GM12878 (cell line): ENCODE data around the gene ECT2L. TPM values are rescaled to one million over a fixed set of nuclear protein-coding genes. Genes with fewer than 3 reads are reported as not detected.

Experiments
- ATAC-seq: fragments of 200-7000 bp; cut with Tn5 transposase; 3 replicates; pipeline ENCODE4 v1.9.1; 2020; ENCODE audit warnings: mild to moderate bottlenecking, moderate library complexity
- BruUV-seq: library from RNA; stranded (reverse); fragments of 400-500 nt; replicated peaks from 2 replicates; lab custom pipeline; 2021; lab: Mats Ljungman, UMichigan
- CTCF ChIA-PET: fragments of 300-600 bp; sonication (Branson Sonifier 250); formaldehyde crosslinking; extraction: SDS; loops from one replicate; lab custom pipeline; 2021; ENCODE audit warnings: inconsistent platforms; lab: Yijun Ruan, JAX
- POLR2A ChIA-PET: fragments of 350-600 bp; formaldehyde crosslinking; extraction: SDS; loops from one replicate; lab custom pipeline; 2021; ENCODE audit warnings: inconsistent platforms; lab: Charles Lee
- RAD21 ChIA-PET: fragments of 300-600 bp; sonication (Branson Sonifier 250); formaldehyde crosslinking; loops from one replicate; lab custom pipeline; 2023; ENCODE audit warnings: antibody characterized with exemption; ENCODE audit not compliant: unreplicated experiment; lab: Charles Lee
- SMC1A ChIA-PET: fragments of 300-600 bp; sonication (Branson Sonifier 250); formaldehyde crosslinking; loops from one replicate; lab custom pipeline; 2023; ENCODE audit not compliant: unreplicated experiment, uncharacterized antibody; lab: Charles Lee
- DNase-seq: peaks from one replicate; pipeline ENCODE4 v3.0.0-alpha.2; 2011; ENCODE audit warnings: low read depth, low spot score
- FAIRE-seq: peaks from 3 replicates; lab custom pipeline; 2011; peaks lifted over from hg19 to GRCh38; lab: Jason Lieb, UNC
- H2AFZ ChIP-seq: 2 replicates; pipeline ENCODE4 v1.6.0; 2011; ENCODE audit warnings: low read depth, low read length, control low read depth; ENCODE audit not compliant: control insufficient read depth
- H3K27ac ChIP-seq: 2 replicates; pipeline ENCODE4 v1.5.1; 2011; ENCODE audit warnings: control low read depth; ENCODE audit not compliant: control insufficient read depth, insufficient read depth
- H3K27me3 ChIP-seq, 2 experiments: replicated peaks in 1 of 2; 2 replicates each; pipeline versions ENCODE4 v1.6.0 to v1.6.1; 2011; ENCODE audit warnings: low read length in 1 of 2; ENCODE audit not compliant: control insufficient read depth in 2 of 2, insufficient read depth in 2 of 2
- H3K36me3 ChIP-seq, 2 experiments: 2 replicates each; pipeline ENCODE4 v1.5.1; 2011; ENCODE audit warnings: low read length in 1 of 2; ENCODE audit not compliant: control insufficient read depth in 2 of 2, insufficient read depth in 2 of 2
- H3K4me1 ChIP-seq: 2 replicates; pipeline ENCODE4 v1.6.1; 2011; ENCODE audit warnings: mild to moderate bottlenecking, low read length, moderate library complexity, mixed read lengths; ENCODE audit not compliant: control insufficient read depth, insufficient read depth
- H3K4me2 ChIP-seq: 2 replicates; pipeline ENCODE4 v1.6.0; 2011; ENCODE audit warnings: control low read depth; ENCODE audit not compliant: control insufficient read depth, insufficient read depth
- H3K4me3 ChIP-seq: fragments of 200-600 bp; sonication (generic); 2 replicates; pipeline ENCODE4 v1.5.1; 2016
- H3K79me2 ChIP-seq: 2 replicates; pipeline ENCODE4 v1.6.0; 2011; ENCODE audit warnings: low read length; ENCODE audit not compliant: control insufficient read depth, insufficient read depth
- H3K9ac ChIP-seq: 2 replicates; pipeline ENCODE4 v1.8.0; 2011; ENCODE audit warnings: low read length, control low read depth, mixed read lengths; ENCODE audit not compliant: control insufficient read depth, insufficient read depth
- H3K9me3 ChIP-seq: replicated peaks from 3 replicates; pipeline ENCODE4 v1.5.1; 2011; ENCODE audit warnings: mild to moderate bottlenecking, low read length; ENCODE audit not compliant: control insufficient read depth, insufficient read depth
- H4K20me1 ChIP-seq: 2 replicates; pipeline ENCODE4 v1.6.0; 2011; ENCODE audit not compliant: control insufficient read depth, insufficient read depth
- FOXM1 ChIP-seq: IDR thresholded peaks from 2 replicates; pipeline ENCODE4 v1.6.1; 2012; ENCODE audit warnings: low read depth, mild to moderate bottlenecking, inconsistent platforms, low read length, moderate library complexity
- NFYB ChIP-seq: IDR thresholded peaks from 2 replicates; pipeline ENCODE4 v1.6.1; 2011; ENCODE audit warnings: low read depth, mild to moderate bottlenecking, low read length, improper control_type of control experiment, moderate library complexity; ENCODE audit not compliant: insufficient read depth
- NR2F1 ChIP-seq: fragments of 450-650 bp; conservative IDR thresholded peaks from 2 replicates; pipeline ENCODE4 v1.6.1; 2017; ENCODE audit warnings: mild to moderate bottlenecking
- PAX5 ChIP-seq: IDR thresholded peaks from 2 replicates; pipeline ENCODE4 v1.6.1; 2011; ENCODE audit warnings: low read depth, low read length, borderline replicate concordance
- RELA ChIP-seq: fragments of 450-650 bp; IDR thresholded peaks from 2 replicates; pipeline ENCODE4 v1.8.0; 2014; ENCODE audit warnings: borderline replicate concordance; ENCODE audit not compliant: partially characterized antibody
- SKIL ChIP-seq: fragments of 450-650 bp; IDR thresholded peaks from 2 replicates; pipeline ENCODE4 v1.6.1; 2017; ENCODE audit warnings: mild to moderate bottlenecking, low read depth, inconsistent platforms; ENCODE audit not compliant: poor library complexity, severe bottlenecking
- ZNF217 ChIP-seq: fragments of 450-650 bp; IDR thresholded peaks from 2 replicates; pipeline ENCODE4 v1.6.1; 2017; ENCODE audit warnings: antibody characterized with exemption, mild to moderate bottlenecking
- WGBS: methylation state at CpG from one replicate; pipeline ENCODE4 v1.1.6; 2016; ENCODE audit warnings: low lambda C conversion rate; ENCODE audit not compliant: insufficient replicate concordance, insufficient coverage; ENCODE audit errors: missing lambda C conversion rate; 5-methylcytosine and 5-hydroxymethylcytosine counted together
- in situ Hi-C: fragments of 300-500 bp; cut with MboI; formaldehyde crosslinking; loops from 9 replicates; pipeline ENCODE4 v1.14.3; 2018; ENCODE audit warnings: mixed read lengths
- intact Hi-C: fragments of 100-400 bp; cut with micrococcal nuclease; formaldehyde crosslinking; loops from one replicate; pipeline ENCODE4 v1.14.2; 2022; ENCODE audit not compliant: unreplicated experiment
- polyA plus RNA-seq, 11 experiments: library from polyadenylated mRNA; depleted of rRNA in 4 of 11; unstranded in 6 of 11; stranded (reverse) in 5 of 11; fragments of >200 nt; fragmentation: Nextera tagmentation in 4 of 11; fragmentation: Illumina TruSeq in 1 of 11; extraction: Ambion mirVana in 4 of 11; extraction: Trizol in 1 of 11; gene quantifications; 1 replicate in 1 of 11; 2 replicates in 10 of 11; pipeline versions ENCODE4 v1.2.1 to v1.2.3, GENCODE V29; 2011 to 2016; ENCODE audit warnings: inconsistent platforms in 2 of 11, missing spikeins in 2 of 11, low read depth in 1 of 11
- total RNA-seq, 4 experiments: library from RNA; depleted of rRNA in 3 of 4; stranded (reverse); fragments of >200 nt in 3 of 4; fragmentation: Illumina TruSeq in 1 of 4; extraction: Trizol in 1 of 4; gene quantifications; 2 replicates each; pipeline versions ENCODE4 v1.2.1 to v1.2.3, GENCODE V29; 2013 to 2021

Gene ECT2L
- total and polyA plus RNA-seq, 10 of the 15 experiments (the other 5 are each of a cell fraction or from before 2014, with no cell fraction given): 0.05 to 0.09 TPM; not detected in 8

- no TSS peak for BruUV-seq
- Histone ChIP-seq H3K27me3 (no peaks in the 10 kb centered on the region), H3K4me3 (no peak overlapping the region), H3K79me2 (peaks cover 2% of the 10 kb centered on the region; the same call in 1 of the 2 replicates), H3K36me3 (no peaks in the 10 kb centered on the region), H4K20me1 (no peaks in the 10 kb centered on the region), H3K27ac (no peak overlapping the region), H3K9me3 (no peaks in the 10 kb centered on the region), H3K9ac (no peak overlapping the region), H3K4me2 (no peak overlapping the region), H2AFZ (no peak overlapping the region), H3K4me1 (no peaks in the 10 kb centered on the region)
- ChIA-PET RAD21 (no interaction called here), POLR2A (no interaction called here), SMC1A (interaction anchor here (1.0 kb wide), 1 partner anchor 258 kb away, joined by 3 read pairs; no protein-coding TSS in a partner anchor), CTCF (interaction anchor here (0.7 kb wide), 1 partner anchor 11 kb away, joined by 3 read pairs; no protein-coding TSS in a partner anchor)
- intact Hi-C loops: no loop called here
- DNase-seq (no peak), ATAC-seq (no peak), FAIRE-seq (no peak)
- TF ChIP-seq SKIL (no peak), NR2F1 (no peak), NFYB (no peak), ZNF217 (no peak), PAX5 (no peak), FOXM1 (no peak), RELA (no peak)
- in situ Hi-C loops: no loop called here
- WGBS: 82% methylated on average over 1 of the region's 1 CpG
Observed at GRCh38 chr6:138776659-138777058, 19.2 kb upstream of the ECT2L start.
